ENCODE data around the gene MBTPS2.
"Not testable (repeated sequence)": the region's sequence is repeated elsewhere in the genome, so short reads cannot be mapped to it uniquely, and the experiment has no call there.

MBTPS2 gene

DNA sequence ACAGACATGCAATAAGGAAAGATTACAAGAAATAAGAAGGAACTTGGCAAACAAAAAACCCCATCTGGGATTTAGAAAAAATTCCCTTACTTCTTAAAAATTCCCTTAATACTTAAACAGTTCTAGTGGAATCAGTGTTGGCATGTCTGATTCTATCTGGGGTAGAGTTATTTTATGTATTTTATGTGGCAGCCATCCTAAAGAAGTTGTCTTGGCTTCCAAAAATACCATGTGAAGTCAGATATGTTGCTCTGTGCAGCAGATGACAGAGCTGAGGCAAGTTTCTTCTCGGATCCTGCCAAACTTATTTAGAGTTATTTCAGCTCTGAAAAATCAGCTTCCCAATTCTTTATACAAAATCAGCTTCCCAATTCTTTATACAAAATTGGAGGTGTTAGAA is 31.1 kb downstream of the MBTPS2 start:
- DNase-seq (ENCODE audit: low read depth, low spot score): no peak
- H3K4me3 ChIP-seq (ENCODE audit: low read depth, low read length): no peak overlapping the region
- ChIA-PET POLR2A (no interaction called here), CTCF (no interaction called here)
- TF ChIP-seq CTCF (IDR thresholded peaks at IDR 0.05; ENCODE audit: insufficient read depth, low read length, missing control alignments): no peak

- ChIA-PET CTCF (no interaction called here), POLR2A (no interaction called here)
- TF ChIP-seq CTCF (IDR thresholded peaks at IDR 0.05; ENCODE audit: insufficient read depth, low read length, missing control alignments): no peak
- H3K4me3 ChIP-seq (ENCODE audit: low read depth, low read length): no peak overlapping the region
- no peak for DNase-seq (ENCODE audit: low read depth, low spot score)
Observed at GRCh38 chrX:21873063-21873775, 33.8 kb downstream of the MBTPS2 start.

DNA sequence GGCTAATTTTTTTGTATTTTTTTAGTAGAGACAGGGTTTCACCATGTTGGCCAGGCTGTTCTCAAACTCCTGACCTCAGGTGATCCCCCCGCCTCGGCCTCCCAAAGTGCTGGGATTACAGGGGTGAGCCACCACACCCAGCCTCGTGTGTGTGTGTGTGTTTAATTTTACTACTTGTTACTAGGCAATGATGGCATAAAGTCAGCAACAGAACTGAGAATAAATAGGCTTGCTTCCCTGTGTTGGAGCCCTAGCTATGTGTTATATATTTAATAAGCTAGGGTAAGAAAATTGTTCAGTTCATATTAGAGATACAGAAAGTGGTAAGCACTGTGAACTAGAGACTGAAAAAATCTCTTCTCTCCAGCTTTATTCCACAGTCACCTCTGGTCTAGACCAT is 34.8 kb downstream of the MBTPS2 start:
- H3K4me3 ChIP-seq (ENCODE audit: low read depth, low read length); DNase-seq (ENCODE audit: low read depth, low spot score); POLR2A ChIA-PET; CTCF ChIA-PET: not testable (repeated sequence)

DNA sequence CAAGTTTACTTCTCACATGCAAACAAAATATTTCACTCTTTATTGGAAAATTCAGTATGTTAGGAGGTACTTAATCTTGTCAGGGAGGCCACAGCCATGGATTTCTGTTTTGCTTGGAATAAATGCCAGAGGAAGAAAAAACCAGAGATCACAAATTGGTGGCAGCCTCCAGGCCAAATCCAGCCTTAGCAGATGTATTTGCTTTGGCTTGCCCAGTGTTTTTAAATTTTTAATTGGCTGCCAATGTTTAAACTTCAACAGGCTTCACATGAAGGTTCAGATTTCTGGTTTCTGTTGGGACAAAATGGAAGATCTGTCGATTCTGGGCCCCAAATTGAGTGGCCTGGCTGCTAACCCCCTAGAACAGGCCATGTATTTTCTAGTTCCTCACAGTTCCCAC is 35.6 kb downstream of the MBTPS2 start:
- no peak overlapping the region for H3K4me3 ChIP-seq (ENCODE audit: low read depth, low read length)
- no peak for TF ChIP-seq CTCF (IDR thresholded peaks at IDR 0.05; ENCODE audit: insufficient read depth, low read length, missing control alignments)
- no peak for DNase-seq (ENCODE audit: low read depth, low spot score)
- POLR2A ChIA-PET: no interaction called here
- CTCF ChIA-PET: no interaction called here

- no peak for DNase-seq (ENCODE audit: low read depth, low spot score)
- CTCF ChIA-PET: no interaction called here
- no peak for TF ChIP-seq CTCF (IDR thresholded peaks at IDR 0.05; ENCODE audit: insufficient read depth, low read length, missing control alignments)
- H3K4me3 ChIP-seq (ENCODE audit: low read depth, low read length): no peak overlapping the region
- POLR2A ChIA-PET: no interaction called here
Observed at GRCh38 chrX:21881881-21882574, 42.6 kb downstream of the MBTPS2 start.

- ChIA-PET POLR2A (no interaction called here), CTCF (no interaction called here)
- no peak for DNase-seq (ENCODE audit: low read depth, low spot score)
- no peak for TF ChIP-seq CTCF (IDR thresholded peaks at IDR 0.05; ENCODE audit: insufficient read depth, low read length, missing control alignments)
- H3K4me3 ChIP-seq (ENCODE audit: low read depth, low read length): no peak overlapping the region
Observed at GRCh38 chrX:21883258-21883657, 43.8 kb downstream of the MBTPS2 start.

- no peak for DNase-seq (ENCODE audit: low read depth, low spot score)
- H3K4me3 ChIP-seq (ENCODE audit: low read depth, low read length): no peak overlapping the region
- ChIA-PET CTCF (no interaction called here), POLR2A (no interaction called here)
- no peak for TF ChIP-seq CTCF (IDR thresholded peaks at IDR 0.05; ENCODE audit: insufficient read depth, low read length, missing control alignments)
Observed at GRCh38 chrX:21885568-21885967, 46.2 kb downstream of the MBTPS2 start.

Data from AG04449 (cell line).